DOHH2 (cell line): ENCODE data around the gene GRID1.

ENCODE experiments used
- H3F3A ChIP-seq: fragments of 200-600 bp; sonication (generic), shearing (Covaris generic); 2 replicates; pipeline ENCODE4 v1.6.0; 2016; ENCODE audit warnings: antibody characterized with exemption, mild to moderate bottlenecking; ENCODE audit not compliant: control insufficient read depth, insufficient read depth
- H3K27ac ChIP-seq: fragments of 200-600 bp; sonication (generic); 2 replicates; pipeline ENCODE4 v1.5.1; 2014; ENCODE audit warnings: low read depth, mild to moderate bottlenecking, low read length, moderate library complexity
- H3K27me3 ChIP-seq: fragments of 200-600 bp; sonication (generic); 2 replicates; pipeline ENCODE4 v1.6.1; 2014; ENCODE audit warnings: mild to moderate bottlenecking, low read length, mixed read lengths; ENCODE audit not compliant: control insufficient read depth
- H3K36me3 ChIP-seq: fragments of 200-600 bp; sonication (generic); 2 replicates; pipeline ENCODE4 v1.6.1; 2014; ENCODE audit warnings: mild to moderate bottlenecking, low read length, moderate library complexity, mixed read lengths; ENCODE audit not compliant: control insufficient read depth
- H3K4me1 ChIP-seq: fragments of 200-600 bp; sonication (generic); 2 replicates; pipeline ENCODE4 v1.6.1; 2014; ENCODE audit warnings: mild to moderate bottlenecking, low read length, mixed read lengths; ENCODE audit not compliant: control insufficient read depth
- H3K4me2 ChIP-seq: fragments of 200-600 bp; sonication (generic); 2 replicates; pipeline ENCODE4 v1.6.0; 2014; ENCODE audit warnings: mild to moderate bottlenecking, low read length, moderate library complexity
- H3K4me3 ChIP-seq: fragments of 200-600 bp; sonication (generic); 2 replicates; pipeline ENCODE4 v1.5.1; 2014; ENCODE audit warnings: mild to moderate bottlenecking, low read length, mixed read lengths
- H3K79me2 ChIP-seq: fragments of 200-600 bp; sonication (generic); 2 replicates; pipeline ENCODE4 v1.6.1; 2014; ENCODE audit warnings: mild to moderate bottlenecking, low read length, mixed read lengths; ENCODE audit not compliant: control insufficient read depth
- H3K9me2 ChIP-seq: fragments of 200-600 bp; sonication (generic); replicated peaks from 2 replicates; pipeline ENCODE4 v1.6.1; 2014; ENCODE audit warnings: mild to moderate bottlenecking, low read length, mixed read lengths; ENCODE audit not compliant: control insufficient read depth
- H3K9me3 ChIP-seq: fragments of 200-600 bp; sonication (generic); 2 replicates; pipeline ENCODE4 v1.6.1; 2014; ENCODE audit warnings: antibody characterized with exemption, low read length, mixed read lengths; ENCODE audit not compliant: control insufficient read depth, insufficient read depth
- H4K20me1 ChIP-seq: fragments of 200-600 bp; sonication (generic); 2 replicates; pipeline ENCODE4 v1.6.0; 2014; ENCODE audit warnings: low read depth, mild to moderate bottlenecking, antibody characterized with exemption, low read length, moderate library complexity; ENCODE audit not compliant: control insufficient read depth, insufficient read depth
- EZH2phosphoT487 ChIP-seq: fragments of 200-600 bp; sonication (generic); IDR thresholded peaks from 2 replicates; pipeline ENCODE4 v1.6.1; 2017; ENCODE audit warnings: borderline replicate concordance, mild to moderate bottlenecking, antibody characterized with exemption, low read length, moderate library complexity, mixed read lengths
- TF ChIP-seq, protein P1 (sequence below): fragments of 200-600 bp; sonication (generic); IDR thresholded peaks from one replicate; pipeline ENCODE4 v1.5.1; 2014; ENCODE audit warnings: antibody characterized with exemption, mild to moderate bottlenecking, low read depth, low read length; ENCODE audit not compliant: poor library complexity, severe bottlenecking

Gene GRID1

DNA sequence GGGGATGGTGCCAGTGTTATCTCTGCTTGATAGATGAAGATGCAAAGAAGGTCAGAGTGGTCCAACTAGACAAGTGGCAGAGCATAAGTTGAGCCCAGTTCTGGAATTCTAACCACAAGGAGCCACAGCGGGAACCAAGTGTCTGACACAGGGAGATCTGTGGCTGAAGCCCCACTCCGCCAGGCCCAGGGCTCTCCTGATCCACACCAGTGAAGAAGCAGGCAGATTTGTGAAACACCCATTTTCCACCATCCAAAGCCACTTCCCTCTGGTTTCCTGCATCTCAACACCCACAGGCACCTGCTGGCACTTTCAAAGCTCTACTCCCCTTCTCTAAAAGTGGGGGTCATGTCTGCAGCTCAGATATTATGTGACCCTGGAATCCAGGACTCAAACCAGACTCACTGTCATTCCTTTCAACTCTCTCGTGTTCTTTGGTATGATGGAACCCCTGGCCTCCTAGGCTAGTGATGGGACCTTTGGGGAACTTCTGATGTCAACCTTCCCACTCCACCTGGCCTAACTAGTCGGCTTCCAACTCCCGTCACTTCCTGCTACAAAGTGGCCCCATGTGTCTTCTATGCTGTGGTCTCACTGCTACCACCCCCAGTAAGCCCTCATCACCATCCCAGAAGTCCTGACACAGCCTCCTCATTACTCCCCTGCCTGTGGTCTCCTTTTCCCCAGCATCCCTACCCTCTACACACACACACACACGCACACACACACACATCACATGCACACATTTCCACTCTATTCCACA lies 177.6 kb downstream of the GRID1 start:
- Histone ChIP-seq H3K4me2 (no peak overlapping the region), H3K4me1 (no peaks in the 10 kb centered on the region), H3K4me3 (no peak overlapping the region), H3K36me3 (no peaks in the 10 kb centered on the region), H3K27me3 (peaks cover 9% of the 10 kb centered on the region; the same call in 1 of the 2 replicates), H3F3A (no peaks in the 10 kb centered on the region), H3K9me2 (no peaks in the 10 kb centered on the region), H3K9me3 (no peaks in the 10 kb centered on the region), H3K27ac (no peak overlapping the region), H3K79me2 (no peaks in the 10 kb centered on the region), H4K20me1 (no peaks in the 10 kb centered on the region)
- TF ChIP-seq EZH2phosphoT487, result no peak
- TF ChIP-seq, protein P1, sequence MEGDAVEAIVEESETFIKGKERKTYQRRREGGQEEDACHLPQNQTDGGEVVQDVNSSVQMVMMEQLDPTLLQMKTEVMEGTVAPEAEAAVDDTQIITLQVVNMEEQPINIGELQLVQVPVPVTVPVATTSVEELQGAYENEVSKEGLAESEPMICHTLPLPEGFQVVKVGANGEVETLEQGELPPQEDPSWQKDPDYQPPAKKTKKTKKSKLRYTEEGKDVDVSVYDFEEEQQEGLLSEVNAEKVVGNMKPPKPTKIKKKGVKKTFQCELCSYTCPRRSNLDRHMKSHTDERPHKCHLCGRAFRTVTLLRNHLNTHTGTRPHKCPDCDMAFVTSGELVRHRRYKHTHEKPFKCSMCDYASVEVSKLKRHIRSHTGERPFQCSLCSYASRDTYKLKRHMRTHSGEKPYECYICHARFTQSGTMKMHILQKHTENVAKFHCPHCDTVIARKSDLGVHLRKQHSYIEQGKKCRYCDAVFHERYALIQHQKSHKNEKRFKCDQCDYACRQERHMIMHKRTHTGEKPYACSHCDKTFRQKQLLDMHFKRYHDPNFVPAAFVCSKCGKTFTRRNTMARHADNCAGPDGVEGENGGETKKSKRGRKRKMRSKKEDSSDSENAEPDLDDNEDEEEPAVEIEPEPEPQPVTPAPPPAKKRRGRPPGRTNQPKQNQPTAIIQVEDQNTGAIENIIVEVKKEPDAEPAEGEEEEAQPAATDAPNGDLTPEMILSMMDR, result no peak

DNA sequence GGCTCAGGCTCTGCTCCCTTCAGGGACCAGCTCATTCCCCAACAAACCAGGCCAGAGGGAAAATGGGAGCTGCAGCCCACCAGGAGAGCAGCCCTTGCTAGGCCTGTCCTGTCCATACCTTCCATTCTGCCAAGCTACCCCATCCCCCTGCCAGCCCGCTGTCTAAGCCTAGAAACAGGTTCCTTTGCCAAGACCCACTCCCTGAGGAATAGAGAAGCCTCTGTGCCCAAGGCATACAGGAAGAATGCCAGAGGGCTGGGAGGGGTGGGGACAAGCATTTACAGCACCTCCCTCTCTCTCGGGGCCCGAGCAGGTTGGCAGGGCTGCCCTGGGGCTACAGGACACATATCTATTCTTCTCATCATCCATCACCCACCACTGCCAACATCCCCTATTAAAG lies 178.3 kb downstream of the GRID1 start:
- no peak for TF ChIP-seq EZH2phosphoT487
- TF ChIP-seq, protein P1, result no peak
- H3K4me2 ChIP-seq, result no peak overlapping the region
- H3K9me3 ChIP-seq, result no peaks in the 10 kb centered on the region
- H3K4me3 ChIP-seq, result no peak overlapping the region
- no peaks in the 10 kb centered on the region for H3K36me3 ChIP-seq
- no peaks in the 10 kb centered on the region for H3K79me2 ChIP-seq
- peaks cover 9% of the 10 kb centered on the region; the same call in 1 of the 2 replicates for H3K27me3 ChIP-seq
- H4K20me1 ChIP-seq, result no peaks in the 10 kb centered on the region
- H3F3A ChIP-seq, result no peaks in the 10 kb centered on the region
- H3K4me1 ChIP-seq, result no peaks in the 10 kb centered on the region
- no peaks in the 10 kb centered on the region for H3K9me2 ChIP-seq
- no peak overlapping the region for H3K27ac ChIP-seq

DNA sequence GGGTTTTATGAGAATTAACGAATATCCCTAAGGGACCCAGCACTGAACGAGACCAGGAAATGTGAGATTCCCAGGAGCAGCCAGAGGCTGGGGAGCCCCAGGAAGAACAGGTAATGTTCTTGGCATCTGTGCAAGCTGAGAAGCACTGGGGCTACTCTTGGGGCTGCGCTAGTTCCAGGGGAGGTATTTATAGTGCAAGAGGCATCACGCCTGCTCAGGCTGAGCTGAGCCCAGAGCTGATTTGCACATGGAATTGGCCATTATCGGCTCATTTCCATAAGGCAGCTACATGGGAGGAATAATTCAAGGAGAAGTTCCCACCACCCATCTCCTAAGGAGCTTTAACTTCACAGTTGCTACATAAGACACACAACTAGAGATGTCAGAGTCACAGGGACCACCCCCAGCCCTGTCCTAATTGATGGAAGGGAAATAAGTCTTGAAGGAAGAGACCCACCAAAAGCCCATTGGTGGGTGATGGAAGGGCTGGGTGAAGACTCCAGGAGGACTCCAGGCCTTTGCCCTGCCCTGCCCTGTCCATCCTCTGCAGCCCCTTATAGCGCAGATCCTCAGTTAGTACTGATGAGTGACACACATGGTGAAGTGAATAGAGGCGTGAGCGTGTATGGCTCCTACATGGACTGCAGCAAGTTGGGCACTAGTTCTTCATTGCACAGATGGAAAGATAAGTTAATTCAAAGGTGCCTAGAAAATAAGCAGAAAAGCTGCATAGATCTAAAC lies 178.9 kb downstream of the GRID1 start:
- TF ChIP-seq, protein P1, result no peak
- no peak for TF ChIP-seq EZH2phosphoT487
- Histone ChIP-seq H3K36me3 (no peaks in the 10 kb centered on the region), H4K20me1 (no peaks in the 10 kb centered on the region), H3K27ac (no peak overlapping the region), H3K79me2 (no peaks in the 10 kb centered on the region), H3K4me3 (no peak overlapping the region), H3F3A (no peaks in the 10 kb centered on the region), H3K9me3 (no peaks in the 10 kb centered on the region), H3K27me3 (peaks cover 9% of the 10 kb centered on the region; the same call in 1 of the 2 replicates), H3K4me2 (no peak overlapping the region), H3K9me2 (no peaks in the 10 kb centered on the region), H3K4me1 (no peaks in the 10 kb centered on the region)
